H1 (cell line): ENCODE measurements around the gene LRTM1. TPM values are rescaled to one million over a fixed set of nuclear protein-coding genes. Genes with fewer than 3 reads are reported as not detected.

Experiments used
- ASH2L ChIP-seq: fragments of 200-600, 300-600 bp; sonication (generic); IDR thresholded peaks from one replicate; pipeline ENCODE4 v1.7.1; 2017; ENCODE audit warnings: low read length
- KDM4A ChIP-seq: IDR thresholded peaks from one replicate; pipeline ENCODE4 v1.7.1; 2012; ENCODE audit warnings: low read depth, mild to moderate bottlenecking, moderate library complexity, low read length, inconsistent platforms; ENCODE audit not compliant: severe bottlenecking
- SIX5 ChIP-seq: IDR thresholded peaks from 2 replicates; pipeline ENCODE4 v1.6.1; 2011; ENCODE audit warnings: mild to moderate bottlenecking, low read depth, low read length
- SP1 ChIP-seq: IDR thresholded peaks from 2 replicates; pipeline ENCODE4 v1.6.1; 2011; ENCODE audit warnings: low read depth, low read length
- polyA plus RNA-seq, 7 experiments: library from polyadenylated mRNA; depleted of rRNA in 3 of 7; stranded (reverse) in 5 of 7; unstranded in 2 of 7; fragments of >200 nt in 5 of 7; fragments of 200-250 nt in 2 of 7; gene quantifications; 1 replicate in 5 of 7; 2 replicates in 1 of 7; 4 replicates in 1 of 7; pipeline versions ENCODE4 v1.2.1 to v1.2.3, GENCODE V29; 2011 to 2013; ENCODE audit warnings: missing spikeins in 2 of 7, mixed read lengths in 2 of 7
- total RNA-seq: library from RNA; stranded (reverse); fragmentation: NEBNext Ultra II Directional; extraction: Animal tissue kit (Norgen Biotek cat#: 25700); gene quantifications from 2 replicates; pipeline ENCODE4 v1.2.1, GENCODE V29; 2021
- TF ChIP-seq, protein P1 (sequence below): fragments of 300-600 bp; sonication (generic); IDR thresholded peaks from 2 replicates; pipeline ENCODE4 v1.7.1; 2012; ENCODE audit warnings: low read length, moderate library complexity, mild to moderate bottlenecking, inconsistent platforms; ENCODE audit not compliant: insufficient replicate concordance
- TF ChIP-seq, protein P2 (sequence below): IDR thresholded peaks from 2 replicates; pipeline ENCODE4 v1.6.1; 2012; ENCODE audit warnings: inconsistent platforms
- TF ChIP-seq, protein P3 (sequence below): IDR thresholded peaks from 2 replicates; pipeline ENCODE4 v1.6.1; 2011; ENCODE audit warnings: low read depth, mild to moderate bottlenecking, low read length; ENCODE audit not compliant: insufficient read depth

The LRTM1 gene
- total and polyA plus RNA-seq, 2 of the 8 experiments (the other 6 are each of a cell fraction or from before 2014, with no cell fraction given) = not detected

DNA sequence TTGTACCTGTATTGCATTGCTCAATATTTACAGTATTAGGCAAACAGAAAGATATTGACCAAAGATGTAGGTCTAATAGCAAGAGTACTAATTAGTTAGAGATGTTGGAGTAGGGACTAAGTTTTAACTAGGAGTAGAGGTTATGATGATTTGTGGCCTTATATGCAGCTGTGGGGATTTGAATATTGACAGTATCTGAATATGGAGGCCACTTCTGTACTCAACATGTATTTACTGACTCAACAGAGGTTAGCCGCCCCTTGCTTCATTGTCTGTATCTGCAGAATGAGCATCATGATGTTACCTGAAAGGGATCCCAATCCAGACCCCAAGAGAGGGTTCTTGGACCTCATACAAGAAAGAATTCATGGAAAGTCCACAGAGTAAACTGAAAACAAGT lies 49.6 kb upstream of the LRTM1 start (continued):
- TF ChIP-seq, protein P1, sequence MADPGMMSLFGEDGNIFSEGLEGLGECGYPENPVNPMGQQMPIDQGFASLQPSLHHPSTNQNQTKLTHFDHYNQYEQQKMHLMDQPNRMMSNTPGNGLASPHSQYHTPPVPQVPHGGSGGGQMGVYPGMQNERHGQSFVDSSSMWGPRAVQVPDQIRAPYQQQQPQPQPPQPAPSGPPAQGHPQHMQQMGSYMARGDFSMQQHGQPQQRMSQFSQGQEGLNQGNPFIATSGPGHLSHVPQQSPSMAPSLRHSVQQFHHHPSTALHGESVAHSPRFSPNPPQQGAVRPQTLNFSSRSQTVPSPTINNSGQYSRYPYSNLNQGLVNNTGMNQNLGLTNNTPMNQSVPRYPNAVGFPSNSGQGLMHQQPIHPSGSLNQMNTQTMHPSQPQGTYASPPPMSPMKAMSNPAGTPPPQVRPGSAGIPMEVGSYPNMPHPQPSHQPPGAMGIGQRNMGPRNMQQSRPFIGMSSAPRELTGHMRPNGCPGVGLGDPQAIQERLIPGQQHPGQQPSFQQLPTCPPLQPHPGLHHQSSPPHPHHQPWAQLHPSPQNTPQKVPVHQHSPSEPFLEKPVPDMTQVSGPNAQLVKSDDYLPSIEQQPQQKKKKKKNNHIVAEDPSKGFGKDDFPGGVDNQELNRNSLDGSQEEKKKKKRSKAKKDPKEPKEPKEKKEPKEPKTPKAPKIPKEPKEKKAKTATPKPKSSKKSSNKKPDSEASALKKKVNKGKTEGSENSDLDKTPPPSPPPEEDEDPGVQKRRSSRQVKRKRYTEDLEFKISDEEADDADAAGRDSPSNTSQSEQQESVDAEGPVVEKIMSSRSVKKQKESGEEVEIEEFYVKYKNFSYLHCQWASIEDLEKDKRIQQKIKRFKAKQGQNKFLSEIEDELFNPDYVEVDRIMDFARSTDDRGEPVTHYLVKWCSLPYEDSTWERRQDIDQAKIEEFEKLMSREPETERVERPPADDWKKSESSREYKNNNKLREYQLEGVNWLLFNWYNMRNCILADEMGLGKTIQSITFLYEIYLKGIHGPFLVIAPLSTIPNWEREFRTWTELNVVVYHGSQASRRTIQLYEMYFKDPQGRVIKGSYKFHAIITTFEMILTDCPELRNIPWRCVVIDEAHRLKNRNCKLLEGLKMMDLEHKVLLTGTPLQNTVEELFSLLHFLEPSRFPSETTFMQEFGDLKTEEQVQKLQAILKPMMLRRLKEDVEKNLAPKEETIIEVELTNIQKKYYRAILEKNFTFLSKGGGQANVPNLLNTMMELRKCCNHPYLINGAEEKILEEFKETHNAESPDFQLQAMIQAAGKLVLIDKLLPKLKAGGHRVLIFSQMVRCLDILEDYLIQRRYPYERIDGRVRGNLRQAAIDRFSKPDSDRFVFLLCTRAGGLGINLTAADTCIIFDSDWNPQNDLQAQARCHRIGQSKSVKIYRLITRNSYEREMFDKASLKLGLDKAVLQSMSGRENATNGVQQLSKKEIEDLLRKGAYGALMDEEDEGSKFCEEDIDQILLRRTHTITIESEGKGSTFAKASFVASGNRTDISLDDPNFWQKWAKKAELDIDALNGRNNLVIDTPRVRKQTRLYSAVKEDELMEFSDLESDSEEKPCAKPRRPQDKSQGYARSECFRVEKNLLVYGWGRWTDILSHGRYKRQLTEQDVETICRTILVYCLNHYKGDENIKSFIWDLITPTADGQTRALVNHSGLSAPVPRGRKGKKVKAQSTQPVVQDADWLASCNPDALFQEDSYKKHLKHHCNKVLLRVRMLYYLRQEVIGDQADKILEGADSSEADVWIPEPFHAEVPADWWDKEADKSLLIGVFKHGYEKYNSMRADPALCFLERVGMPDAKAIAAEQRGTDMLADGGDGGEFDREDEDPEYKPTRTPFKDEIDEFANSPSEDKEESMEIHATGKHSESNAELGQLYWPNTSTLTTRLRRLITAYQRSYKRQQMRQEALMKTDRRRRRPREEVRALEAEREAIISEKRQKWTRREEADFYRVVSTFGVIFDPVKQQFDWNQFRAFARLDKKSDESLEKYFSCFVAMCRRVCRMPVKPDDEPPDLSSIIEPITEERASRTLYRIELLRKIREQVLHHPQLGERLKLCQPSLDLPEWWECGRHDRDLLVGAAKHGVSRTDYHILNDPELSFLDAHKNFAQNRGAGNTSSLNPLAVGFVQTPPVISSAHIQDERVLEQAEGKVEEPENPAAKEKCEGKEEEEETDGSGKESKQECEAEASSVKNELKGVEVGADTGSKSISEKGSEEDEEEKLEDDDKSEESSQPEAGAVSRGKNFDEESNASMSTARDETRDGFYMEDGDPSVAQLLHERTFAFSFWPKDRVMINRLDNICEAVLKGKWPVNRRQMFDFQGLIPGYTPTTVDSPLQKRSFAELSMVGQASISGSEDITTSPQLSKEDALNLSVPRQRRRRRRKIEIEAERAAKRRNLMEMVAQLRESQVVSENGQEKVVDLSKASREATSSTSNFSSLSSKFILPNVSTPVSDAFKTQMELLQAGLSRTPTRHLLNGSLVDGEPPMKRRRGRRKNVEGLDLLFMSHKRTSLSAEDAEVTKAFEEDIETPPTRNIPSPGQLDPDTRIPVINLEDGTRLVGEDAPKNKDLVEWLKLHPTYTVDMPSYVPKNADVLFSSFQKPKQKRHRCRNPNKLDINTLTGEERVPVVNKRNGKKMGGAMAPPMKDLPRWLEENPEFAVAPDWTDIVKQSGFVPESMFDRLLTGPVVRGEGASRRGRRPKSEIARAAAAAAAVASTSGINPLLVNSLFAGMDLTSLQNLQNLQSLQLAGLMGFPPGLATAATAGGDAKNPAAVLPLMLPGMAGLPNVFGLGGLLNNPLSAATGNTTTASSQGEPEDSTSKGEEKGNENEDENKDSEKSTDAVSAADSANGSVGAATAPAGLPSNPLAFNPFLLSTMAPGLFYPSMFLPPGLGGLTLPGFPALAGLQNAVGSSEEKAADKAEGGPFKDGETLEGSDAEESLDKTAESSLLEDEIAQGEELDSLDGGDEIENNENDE = no peak
- no peak for TF ChIP-seq SIX5
- no peak for TF ChIP-seq ASH2L
- TF ChIP-seq, protein P2, sequence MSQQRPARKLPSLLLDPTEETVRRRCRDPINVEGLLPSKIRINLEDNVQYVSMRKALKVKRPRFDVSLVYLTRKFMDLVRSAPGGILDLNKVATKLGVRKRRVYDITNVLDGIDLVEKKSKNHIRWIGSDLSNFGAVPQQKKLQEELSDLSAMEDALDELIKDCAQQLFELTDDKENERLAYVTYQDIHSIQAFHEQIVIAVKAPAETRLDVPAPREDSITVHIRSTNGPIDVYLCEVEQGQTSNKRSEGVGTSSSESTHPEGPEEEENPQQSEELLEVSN = no peak
- TF ChIP-seq, protein P3, sequence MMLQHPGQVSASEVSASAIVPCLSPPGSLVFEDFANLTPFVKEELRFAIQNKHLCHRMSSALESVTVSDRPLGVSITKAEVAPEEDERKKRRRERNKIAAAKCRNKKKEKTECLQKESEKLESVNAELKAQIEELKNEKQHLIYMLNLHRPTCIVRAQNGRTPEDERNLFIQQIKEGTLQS = no peak
- TF ChIP-seq SP1 = no peak
- no peak for TF ChIP-seq KDM4A
- TF ChIP-seq, all 59 proteins: peak for 0
